HFFc6 (cell line): ENCODE data around the gene SLC6A13. TPM values are rescaled to one million over a fixed set of nuclear protein-coding genes. Genes with fewer than 3 reads are reported as not detected.

ENCODE experiments used
- DNase-seq: peaks from one replicate; pipeline ENCODE4 v3.0.0-alpha.2; 2018
- H3K27ac Mint-ChIP-seq: 2 replicates; pipeline ENCODE4 v1.8.0; 2020; ENCODE audit warnings: mild to moderate bottlenecking, mixed read lengths
- H3K27me3 Mint-ChIP-seq: 2 replicates; pipeline ENCODE4 v1.8.0; 2021; ENCODE audit warnings: mild to moderate bottlenecking, moderate library complexity, mixed read lengths; ENCODE audit not compliant: insufficient read depth
- H3K36me3 Mint-ChIP-seq: 2 replicates; pipeline ENCODE4 v1.8.0; 2021; ENCODE audit warnings: low read depth, mixed read lengths
- H3K4me1 Mint-ChIP-seq: 2 replicates; pipeline ENCODE4 v1.8.0; 2020; ENCODE audit warnings: low read depth, mixed read lengths
- H3K4me3 Mint-ChIP-seq: 2 replicates; pipeline ENCODE4 v1.8.0; 2020; ENCODE audit warnings: mild to moderate bottlenecking, moderate library complexity, mixed read lengths
- H3K9me3 Mint-ChIP-seq: 2 replicates; pipeline ENCODE4 v1.8.0; 2020; ENCODE audit warnings: mild to moderate bottlenecking, mixed read lengths
- CTCF ChIP-seq: fragments of 200-600 bp; sonication (generic); IDR thresholded peaks from 2 replicates; pipeline ENCODE4 v1.5.0; 2021; ENCODE audit warnings: antibody characterized with exemption, mild to moderate bottlenecking
- total RNA-seq, 6 experiments: library from RNA; stranded (reverse); fragmentation: NEBNext Ultra II Directional; extraction: Animal tissue kit (Norgen Biotek cat#: 25700); gene quantifications; 2 replicates in 1 of 6; 3 replicates in 5 of 6; pipeline ENCODE4 v1.2.3, GENCODE V29; 2021

The SLC6A13 gene
- total RNA-seq, 6 experiments from 2014 or later, result not detected

DNA sequence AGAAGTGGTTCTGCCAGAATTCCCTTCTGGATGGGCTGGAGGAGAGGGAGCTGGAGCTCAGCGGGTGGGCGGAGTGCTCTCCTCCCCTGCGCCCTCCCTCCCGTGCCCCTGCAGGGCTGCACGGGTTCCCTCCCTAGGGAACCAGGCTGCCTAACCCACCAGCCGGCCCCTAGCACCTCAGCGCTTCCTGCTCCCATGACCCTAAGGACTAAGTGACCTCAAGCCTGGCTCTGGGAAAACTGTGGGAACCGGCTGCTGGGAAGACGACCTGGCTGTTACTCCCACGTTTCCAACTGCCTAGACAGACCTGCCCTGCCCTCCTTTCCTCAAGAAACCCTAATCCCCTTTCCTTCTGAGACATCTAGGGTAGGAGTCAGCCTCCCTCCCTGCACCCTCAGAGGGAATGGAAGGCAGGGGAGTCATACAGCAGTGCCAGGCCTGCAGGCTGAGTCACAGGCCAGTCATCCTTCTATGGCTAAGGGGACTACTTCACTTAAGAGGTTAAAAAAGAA, 80.2 kb downstream of the SLC6A13 start:
- no peak for TF ChIP-seq CTCF
- peak; percentile 79 for DNase-seq
- Mint-ChIP-seq H3K36me3 (no peaks in the 10 kb centered on the region), H3K4me1 (peaks cover 44% of the 10 kb centered on the region), H3K27ac (peak overlapping the region; percentile 91), H3K27me3 (no peaks in the 10 kb centered on the region), H3K4me3 (peak overlapping the region; percentile 33), H3K9me3 (no peaks in the 10 kb centered on the region)

DNA sequence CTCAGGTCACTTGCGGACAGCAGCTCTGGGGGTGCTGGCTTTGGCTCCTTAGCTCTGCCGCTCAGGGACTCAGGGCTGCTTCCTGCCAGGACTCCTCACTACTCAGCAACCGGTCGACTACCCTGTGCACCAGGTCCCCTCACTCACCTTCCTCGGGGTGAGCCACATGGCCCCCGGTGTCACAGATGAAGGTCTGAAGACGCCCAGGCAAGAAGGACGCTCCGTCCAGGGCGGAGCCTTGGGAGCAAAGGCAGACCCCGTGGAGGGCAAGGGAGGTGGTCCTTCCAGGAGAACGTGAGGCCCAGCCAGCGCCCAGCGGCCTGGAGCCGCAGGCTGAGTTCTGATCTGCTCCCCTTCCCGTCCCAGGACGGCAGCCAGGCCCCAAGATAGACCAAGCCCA, 80.7 kb downstream of the SLC6A13 start:
- TF ChIP-seq CTCF, result no peak
- Mint-ChIP-seq H3K27ac (peak overlapping the region; percentile 91), H3K4me1 (peaks cover 47% of the 10 kb centered on the region), H3K4me3 (no peak overlapping the region), H3K27me3 (no peaks in the 10 kb centered on the region), H3K9me3 (no peaks in the 10 kb centered on the region), H3K36me3 (no peaks in the 10 kb centered on the region)
- no peak for DNase-seq

GRCh38 chr12:180445-180844, 82.2 kb downstream of the SLC6A13 start:
- Mint-ChIP-seq H3K4me3 (no peak overlapping the region), H3K9me3 (no peaks in the 10 kb centered on the region), H3K36me3 (no peaks in the 10 kb centered on the region), H3K4me1 (peaks cover 56% of the 10 kb centered on the region), H3K27ac (no peak overlapping the region), H3K27me3 (no peaks in the 10 kb centered on the region)
- no peak for TF ChIP-seq CTCF
- no peak for DNase-seq

GRCh38 chr12:179885-180284, 82.8 kb downstream of the SLC6A13 start:
- Mint-ChIP-seq H3K27me3 (no peaks in the 10 kb centered on the region), H3K4me1 (peaks cover 60% of the 10 kb centered on the region), H3K9me3 (no peaks in the 10 kb centered on the region), H3K36me3 (no peaks in the 10 kb centered on the region), H3K4me3 (no peak overlapping the region), H3K27ac (no peak overlapping the region)
- DNase-seq, result no peak
- no peak for TF ChIP-seq CTCF

- DNase-seq, result no peak
- Mint-ChIP-seq H3K4me3 (no peak overlapping the region), H3K36me3 (no peaks in the 10 kb centered on the region), H3K27me3 (no peaks in the 10 kb centered on the region), H3K9me3 (no peaks in the 10 kb centered on the region), H3K27ac (no peak overlapping the region), H3K4me1 (peaks cover 60% of the 10 kb centered on the region)
- no peak for TF ChIP-seq CTCF
Measured at GRCh38 chr12:179131-179884, 83.3 kb downstream of the SLC6A13 start.
